Testis (tissue), 3 donors: Measurements from ENCODE around the gene ITCH. TPM values are rescaled to one million over a fixed set of nuclear protein-coding genes. Genes with fewer than 3 reads are reported as not detected.

Experiments used
- DNase-seq: peaks from one replicate; pipeline ENCODE4 v3.0.0-alpha.2; 2019
- H3K27ac ChIP-seq, 2 donors: fragments of 200-600 bp; sonication (generic); one replicate each; pipeline ENCODE4 v1.5.1; 2019
- H3K27me3 ChIP-seq: fragments of 200-600 bp; sonication (generic); one replicate; pipeline ENCODE4 v1.5.1; 2019
- H3K36me3 ChIP-seq: fragments of 200-600 bp; sonication (generic); one replicate; pipeline ENCODE4 v1.5.1; 2017; ENCODE audit warnings: low read depth; ENCODE audit errors: missing control alignments
- H3K4me1 ChIP-seq: fragments of 200-600 bp; sonication (generic); one replicate; pipeline ENCODE4 v1.5.1; 2019
- H3K4me3 ChIP-seq, 2 donors: fragments of 200-600 bp; sonication (generic); one replicate each; pipeline ENCODE4 v1.5.1; 2017 to 2019
- H3K9me3 ChIP-seq: fragments of 200-600 bp; sonication (generic); one replicate; pipeline ENCODE4 v1.5.1; 2017
- POLR2A ChIP-seq: fragments of 450-650 bp; IDR thresholded peaks from one replicate; pipeline ENCODE4 v1.6.1; 2017; ENCODE audit warnings: antibody characterized with exemption, mild to moderate bottlenecking, moderate library complexity
- WGBS, 2 donors: methylation state at CpG; one replicate each; pipeline ENCODE4 v1.1.5; 2018; 5-methylcytosine and 5-hydroxymethylcytosine counted together
- intact Hi-C: fragments of 100-400 bp; cut with DNase I; formaldehyde crosslinking; loops from one replicate; pipeline ENCODE4 v1.15.1; 2023; ENCODE audit warnings: low total_unique reads
- polyA plus RNA-seq: library from polyadenylated mRNA; stranded (reverse); fragments of 350-450 nt; fragmentation: Illumina TruSeq; extraction: RNeasy Lipid Tissue Mini Kit (QIAGEN cat#74804); gene quantifications from one replicate; pipeline ENCODE4 v1.2.3, GENCODE V29; 2014; ENCODE audit warnings: low read depth, low replicate concordance; ENCODE audit not compliant: insufficient read depth
- total RNA-seq, 2 donors: library from RNA; depleted of rRNA; stranded (reverse); fragments of >200 nt; gene quantifications; one replicate each; pipeline ENCODE4 v1.2.3, GENCODE V29; 2016
- TF ChIP-seq, protein P1 (sequence below), 3 experiments: fragments of 450-650 bp in 2 of 3; fragments of 200-600 bp in 1 of 3; sonication (generic) in 1 of 3; IDR thresholded peaks; one replicate each; pipeline ENCODE4 v1.5.1; 2016 to 2019; ENCODE audit warnings: antibody characterized with exemption in 3 of 3, mild to moderate bottlenecking in 2 of 3, moderate library complexity in 1 of 3

ITCH gene
- total and polyA plus RNA-seq, 3 donors from 2014 or later: 75.4 to 107 (median 88.1) TPM

DNA sequence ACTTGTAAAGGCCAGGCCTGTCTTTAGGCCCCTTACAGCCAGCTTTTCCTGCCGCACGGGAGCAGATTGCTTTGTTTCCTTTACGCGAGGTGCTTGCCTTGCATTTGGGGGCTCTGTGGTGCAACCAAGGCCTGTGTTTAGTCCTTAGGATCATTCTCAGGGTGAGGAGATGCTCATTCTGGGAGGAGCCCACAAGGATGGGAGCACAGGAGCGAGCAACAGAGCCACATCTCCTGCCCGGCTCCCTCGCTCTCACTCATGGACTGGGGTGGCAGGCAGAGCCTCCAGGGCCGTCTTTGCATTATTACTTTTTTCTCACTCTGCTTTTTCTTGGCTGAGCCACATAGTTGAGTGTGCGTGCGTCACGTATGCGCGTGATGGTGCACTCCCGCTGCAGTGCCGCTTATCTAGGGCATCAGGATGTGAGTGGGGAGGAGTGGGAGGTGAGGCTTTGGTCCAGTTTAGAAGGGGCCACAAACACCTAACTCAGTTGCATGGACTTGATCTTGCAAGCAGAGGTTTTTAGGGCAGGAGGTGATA is 172.3 kb downstream of the ITCH start:
- Histone ChIP-seq H3K9me3 (no peaks in the 10 kb centered on the region), H3K27ac (no peak overlapping the region), H3K36me3 (no peaks in the 10 kb centered on the region), H3K27me3 (no peaks in the 10 kb centered on the region), H3K4me3 (no peak overlapping the region), H3K4me1 (peaks cover 13% of the 10 kb centered on the region)
- TF ChIP-seq POLR2A: no peak
- TF ChIP-seq, protein P1, sequence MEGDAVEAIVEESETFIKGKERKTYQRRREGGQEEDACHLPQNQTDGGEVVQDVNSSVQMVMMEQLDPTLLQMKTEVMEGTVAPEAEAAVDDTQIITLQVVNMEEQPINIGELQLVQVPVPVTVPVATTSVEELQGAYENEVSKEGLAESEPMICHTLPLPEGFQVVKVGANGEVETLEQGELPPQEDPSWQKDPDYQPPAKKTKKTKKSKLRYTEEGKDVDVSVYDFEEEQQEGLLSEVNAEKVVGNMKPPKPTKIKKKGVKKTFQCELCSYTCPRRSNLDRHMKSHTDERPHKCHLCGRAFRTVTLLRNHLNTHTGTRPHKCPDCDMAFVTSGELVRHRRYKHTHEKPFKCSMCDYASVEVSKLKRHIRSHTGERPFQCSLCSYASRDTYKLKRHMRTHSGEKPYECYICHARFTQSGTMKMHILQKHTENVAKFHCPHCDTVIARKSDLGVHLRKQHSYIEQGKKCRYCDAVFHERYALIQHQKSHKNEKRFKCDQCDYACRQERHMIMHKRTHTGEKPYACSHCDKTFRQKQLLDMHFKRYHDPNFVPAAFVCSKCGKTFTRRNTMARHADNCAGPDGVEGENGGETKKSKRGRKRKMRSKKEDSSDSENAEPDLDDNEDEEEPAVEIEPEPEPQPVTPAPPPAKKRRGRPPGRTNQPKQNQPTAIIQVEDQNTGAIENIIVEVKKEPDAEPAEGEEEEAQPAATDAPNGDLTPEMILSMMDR (IDR thresholded peaks at IDR 0.05): no peak
- intact Hi-C loops: no loop called here
- DNase-seq: no peak
- WGBS, 2 donors: 89 to 93% methylated on average over 12 to 15 of the region's 15 CpGs

DNA sequence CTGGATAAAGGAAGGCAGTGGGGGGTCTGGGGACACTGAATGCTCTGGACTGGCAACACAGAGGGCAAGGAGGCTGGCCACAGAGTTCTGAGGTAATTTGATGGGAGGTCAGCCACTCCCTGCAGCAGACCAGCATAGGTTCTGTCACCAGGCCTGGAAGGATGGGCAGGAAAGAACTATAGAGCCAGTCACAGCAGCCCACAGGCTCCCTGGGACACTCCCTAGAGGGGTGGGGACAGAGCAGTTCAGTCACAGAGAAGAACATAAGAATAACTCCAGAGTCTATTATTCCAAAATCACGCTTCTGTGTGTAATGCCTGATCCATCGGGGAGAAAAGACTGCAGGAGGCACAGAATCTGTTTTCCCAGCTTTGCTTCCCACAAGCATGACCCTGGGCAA is 172.8 kb downstream of the ITCH start:
- H3K27me3 ChIP-seq: no peaks in the 10 kb centered on the region
- no peak overlapping the region for H3K4me3 ChIP-seq
- intact Hi-C loops: no loop called here
- 88 to 95% methylated on average over 2 of the region's 2 CpGs for WGBS, 2 donors
- no peaks in the 10 kb centered on the region for H3K9me3 ChIP-seq
- peaks cover 9% of the 10 kb centered on the region for H3K4me1 ChIP-seq
- H3K27ac ChIP-seq: no peak overlapping the region
- no peak for DNase-seq
- no peak for TF ChIP-seq POLR2A
- TF ChIP-seq, protein P1 (IDR thresholded peaks at IDR 0.05): no peak
- H3K36me3 ChIP-seq: no peaks in the 10 kb centered on the region

DNA sequence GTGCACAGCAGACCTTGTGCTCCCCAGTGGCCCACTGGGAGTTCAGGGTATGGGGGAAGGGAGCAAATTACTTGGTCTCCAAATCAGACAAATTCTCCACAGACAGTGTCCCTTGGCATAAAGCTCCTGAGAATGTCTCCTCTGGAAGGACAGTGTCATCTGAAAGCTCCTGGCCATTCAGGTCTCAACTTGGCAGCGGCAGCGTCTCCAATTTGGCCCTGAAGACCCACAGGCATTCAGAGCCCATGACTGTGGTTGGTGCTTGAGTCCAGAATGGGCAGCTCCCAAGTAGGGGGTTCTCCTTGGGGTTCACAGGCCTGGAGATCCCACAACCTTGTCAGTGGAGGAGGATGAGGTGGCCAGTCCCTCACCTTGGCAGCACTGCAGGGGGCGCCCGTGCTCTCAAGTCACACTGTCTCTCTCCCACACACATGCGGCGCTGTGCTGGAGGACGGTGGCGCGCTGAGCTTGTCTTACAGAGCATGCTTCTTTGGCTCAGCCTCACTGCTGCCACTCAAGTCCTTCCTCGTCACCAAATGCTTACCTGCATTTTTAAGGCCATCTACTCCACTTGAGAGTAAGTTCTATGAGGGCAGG is 173.8 kb downstream of the ITCH start:
- WGBS, 2 donors: 64 to 70% methylated on average over 10 of the region's 10 CpGs
- no peak overlapping the region for H3K4me3 ChIP-seq
- peaks cover 9% of the 10 kb centered on the region for H3K4me1 ChIP-seq
- H3K36me3 ChIP-seq: no peaks in the 10 kb centered on the region
- TF ChIP-seq, protein P1 (IDR thresholded peaks at IDR 0.05): peak in 2 of 3 experiments; percentile 35 to 54
- no peak for TF ChIP-seq POLR2A
- H3K27ac ChIP-seq: no peak overlapping the region
- no peaks in the 10 kb centered on the region for H3K9me3 ChIP-seq
- intact Hi-C loops: no loop called here
- peak; percentile 91 for DNase-seq
- no peaks in the 10 kb centered on the region for H3K27me3 ChIP-seq

DNA sequence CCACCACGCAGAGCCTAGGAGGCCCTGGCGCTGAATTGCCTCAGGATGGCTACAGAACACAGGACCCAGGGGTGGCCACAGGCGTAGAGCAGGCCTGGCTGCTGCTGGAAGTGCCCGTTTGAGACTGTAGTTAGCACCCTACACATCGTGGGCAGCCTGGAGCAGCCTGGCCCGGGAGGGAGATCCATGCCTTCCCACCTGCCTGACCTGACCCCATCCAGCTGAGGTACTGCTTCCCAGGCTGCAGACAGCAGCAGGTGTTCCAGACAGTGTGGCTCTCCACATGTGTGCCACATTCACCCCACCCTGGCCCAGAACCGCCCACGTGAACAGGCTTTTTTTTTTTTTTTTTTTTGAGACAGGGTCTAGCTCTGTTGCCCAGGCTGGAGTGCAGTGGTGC is 174.6 kb downstream of the ITCH start:
- Histone ChIP-seq H3K27ac (no peak overlapping the region), H3K27me3 (no peaks in the 10 kb centered on the region), H3K9me3 (no peaks in the 10 kb centered on the region), H3K36me3 (no peaks in the 10 kb centered on the region), H3K4me3 (no peak overlapping the region), H3K4me1 (peaks cover 8% of the 10 kb centered on the region)
- 85 to 90% methylated on average over 6 to 8 of the region's 8 CpGs for WGBS, 2 donors
- intact Hi-C loops: no loop called here
- DNase-seq: no peak
- TF ChIP-seq, protein P1 (IDR thresholded peaks at IDR 0.05): no peak
- TF ChIP-seq POLR2A: no peak

DNA sequence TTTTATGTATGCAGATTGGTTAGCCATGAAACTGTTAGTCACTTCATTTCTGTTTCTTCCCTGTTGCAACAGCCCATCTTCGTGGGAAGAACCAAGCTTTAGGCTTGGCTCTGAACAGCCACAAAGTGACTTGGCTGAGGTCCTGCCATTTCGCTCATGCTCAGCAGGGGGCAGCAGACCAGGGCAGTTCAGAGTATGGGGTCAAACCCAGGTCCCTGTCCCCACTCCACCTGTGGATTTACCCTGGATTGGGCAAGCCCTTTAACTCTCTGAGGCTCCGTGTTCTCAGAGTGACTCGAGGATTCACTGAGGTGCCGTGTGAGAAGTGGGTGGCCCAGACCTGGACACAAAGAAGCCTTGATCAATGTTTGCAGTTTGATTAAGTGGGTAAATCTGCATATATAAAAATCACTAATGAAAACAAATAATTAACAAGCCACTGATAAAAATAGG is 175.6 kb downstream of the ITCH start:
- 61 to 71% methylated on average over 5 of the region's 5 CpGs for WGBS, 2 donors
- peak; percentile 59 for DNase-seq
- intact Hi-C loops: no loop called here
- Histone ChIP-seq H3K9me3 (no peaks in the 10 kb centered on the region), H3K4me1 (no peaks in the 10 kb centered on the region), H3K36me3 (no peaks in the 10 kb centered on the region), H3K27me3 (no peaks in the 10 kb centered on the region), H3K27ac (no peak overlapping the region), H3K4me3 (no peak overlapping the region)
- no peak for TF ChIP-seq POLR2A
- TF ChIP-seq, protein P1 (IDR thresholded peaks at IDR 0.05): peak; percentile 30 to 63 (median 63)
